ENCODE measurements around the gene MN1.
"Not testable (repeated sequence)": the region's sequence is repeated elsewhere in the genome, so short reads cannot be mapped to it uniquely, and the experiment has no call there.

Gene MN1

GRCh38 chr22:27756212-27756660, 45.3 kb downstream of the MN1 start:
- no peak for DNase-seq

GRCh38 chr22:27755521-27756211, 45.9 kb downstream of the MN1 start:
- no peak for DNase-seq

DNA sequence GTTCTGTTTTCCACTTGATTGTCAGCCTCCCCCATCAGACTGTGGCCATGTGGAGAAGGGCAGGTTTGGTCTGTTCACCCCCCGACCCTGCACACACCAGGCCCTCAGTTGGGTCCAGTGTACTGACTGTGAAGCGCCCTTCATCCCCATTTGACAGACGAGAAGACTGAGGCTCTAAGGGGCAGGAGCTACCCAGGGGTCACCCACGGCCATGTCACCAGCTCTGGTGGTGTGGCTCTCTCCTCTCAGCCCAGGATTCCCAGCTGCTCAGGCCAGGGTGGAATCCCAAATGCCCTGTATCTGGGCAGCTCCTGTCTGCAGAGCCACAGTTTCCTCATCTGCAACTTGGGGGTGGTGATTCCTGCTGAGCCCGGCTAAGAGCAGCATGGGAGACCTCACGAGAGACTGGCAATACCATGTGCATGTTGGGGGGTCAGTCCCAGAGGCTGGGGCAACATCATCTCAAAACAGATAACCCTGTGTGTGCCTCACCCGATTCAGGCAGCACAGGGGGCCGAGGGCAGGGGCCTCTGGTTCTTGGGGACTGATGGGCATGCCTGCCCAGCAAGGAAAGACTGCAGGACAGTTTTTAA, 46.6 kb downstream of the MN1 start:
- no peak for DNase-seq

DNA sequence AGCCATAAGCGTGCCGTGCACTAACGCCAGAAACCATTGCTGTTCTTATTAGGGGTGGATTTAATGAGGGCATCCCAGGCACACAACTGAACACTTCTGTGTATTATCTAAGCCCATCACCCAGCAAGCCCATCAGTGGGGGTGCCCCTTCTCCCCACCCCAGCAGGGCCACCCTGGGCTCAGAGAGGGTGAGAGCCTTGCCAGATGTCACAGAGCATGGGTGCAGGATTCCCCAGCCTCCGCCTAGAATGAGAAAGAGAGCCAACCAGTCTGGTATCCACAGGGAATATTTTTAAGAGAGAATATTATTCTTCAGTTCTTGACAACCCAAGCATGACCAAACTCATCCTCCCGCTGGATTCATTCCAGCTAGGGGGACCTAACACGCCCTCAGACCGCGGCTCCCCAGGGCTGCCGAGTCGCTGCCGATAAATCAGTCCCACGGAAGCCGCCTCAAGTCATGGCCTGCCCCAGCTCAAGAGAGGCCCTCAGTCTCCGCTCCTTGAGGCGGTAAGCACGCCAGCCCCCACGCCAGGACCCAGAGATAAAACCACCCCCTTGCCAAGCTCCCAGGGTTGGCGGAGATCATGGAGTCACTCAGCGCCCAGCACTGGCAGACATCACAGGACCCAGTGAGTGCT, 47.2 kb downstream of the MN1 start:
- no peak for DNase-seq

GRCh38 chr22:27752771-27753170, 48.8 kb downstream of the MN1 start:
- DNase-seq, result no peak

DNA sequence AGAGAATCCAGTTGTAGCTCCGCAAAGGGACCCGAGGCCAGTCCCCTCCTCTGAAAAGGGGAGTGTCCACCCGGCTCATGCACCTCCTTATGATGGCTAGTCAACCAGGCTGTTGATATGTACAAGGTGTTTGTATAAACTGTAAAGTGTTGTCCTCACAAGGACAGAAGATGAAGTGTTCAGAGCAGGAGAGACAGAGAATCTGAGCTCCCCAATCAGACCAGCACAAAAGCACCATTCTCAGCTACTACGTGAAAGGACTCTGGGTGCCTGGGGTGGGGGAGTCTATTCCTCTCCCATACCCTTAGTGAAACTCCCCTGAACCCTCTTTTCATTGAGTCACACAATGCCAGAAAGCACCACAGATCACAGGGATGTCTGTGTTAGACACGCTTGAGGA, 49.4 kb downstream of the MN1 start:
- no peak for DNase-seq

GRCh38 chr22:27751277-27752070, 50.1 kb downstream of the MN1 start:
- DNase-seq, result no peak

GRCh38 chr22:27750584-27751265, 50.8 kb downstream of the MN1 start:
- DNase-seq, result no peak

- no peak for DNase-seq
These were observed 51.8 kb downstream of the MN1 start for GRCh38 chr22:27749597-27750225.

DNA sequence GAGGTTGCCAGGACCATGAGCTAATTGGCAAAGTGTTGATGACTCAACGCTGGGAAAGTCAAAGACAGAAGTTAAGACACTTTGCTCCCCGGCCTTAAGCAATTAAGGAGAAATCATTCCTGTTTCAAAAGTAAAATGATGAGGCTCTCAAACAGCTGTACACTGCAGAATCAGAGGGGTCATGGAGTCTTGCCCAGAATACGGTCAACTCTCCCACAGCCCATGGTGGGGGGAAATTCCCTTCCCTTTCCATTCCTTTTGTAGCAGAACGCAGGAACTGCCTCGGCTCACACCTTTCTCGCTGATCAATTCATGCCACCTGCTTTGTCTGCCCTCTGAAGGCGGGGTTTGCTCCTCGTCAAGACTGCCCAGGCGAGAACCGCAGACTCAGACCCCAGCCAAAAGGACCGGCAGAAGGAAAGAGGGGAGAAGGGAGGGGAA, 52.8 kb downstream of the MN1 start:
- no peak for DNase-seq

DNA sequence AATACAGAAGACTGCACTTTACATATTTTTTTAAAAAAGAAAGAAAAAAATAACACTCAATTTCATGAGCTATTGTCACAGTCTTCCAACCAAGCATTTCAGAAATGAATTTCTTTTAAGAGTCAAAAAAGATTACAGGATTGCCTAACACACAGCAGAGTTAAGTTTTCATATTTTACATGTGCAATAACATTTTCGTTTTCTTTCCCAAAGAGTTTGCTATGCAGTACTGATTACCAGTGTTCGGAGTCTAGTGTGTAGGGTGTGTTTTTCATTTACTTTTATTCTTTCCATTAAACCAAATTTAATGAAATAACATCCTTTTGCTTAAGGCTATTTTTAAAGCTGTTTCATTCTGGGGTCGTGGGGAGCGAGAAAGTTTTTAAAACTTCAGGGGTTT, 53.2 kb downstream of the MN1 start:
- DNase-seq, result no peak

DNA sequence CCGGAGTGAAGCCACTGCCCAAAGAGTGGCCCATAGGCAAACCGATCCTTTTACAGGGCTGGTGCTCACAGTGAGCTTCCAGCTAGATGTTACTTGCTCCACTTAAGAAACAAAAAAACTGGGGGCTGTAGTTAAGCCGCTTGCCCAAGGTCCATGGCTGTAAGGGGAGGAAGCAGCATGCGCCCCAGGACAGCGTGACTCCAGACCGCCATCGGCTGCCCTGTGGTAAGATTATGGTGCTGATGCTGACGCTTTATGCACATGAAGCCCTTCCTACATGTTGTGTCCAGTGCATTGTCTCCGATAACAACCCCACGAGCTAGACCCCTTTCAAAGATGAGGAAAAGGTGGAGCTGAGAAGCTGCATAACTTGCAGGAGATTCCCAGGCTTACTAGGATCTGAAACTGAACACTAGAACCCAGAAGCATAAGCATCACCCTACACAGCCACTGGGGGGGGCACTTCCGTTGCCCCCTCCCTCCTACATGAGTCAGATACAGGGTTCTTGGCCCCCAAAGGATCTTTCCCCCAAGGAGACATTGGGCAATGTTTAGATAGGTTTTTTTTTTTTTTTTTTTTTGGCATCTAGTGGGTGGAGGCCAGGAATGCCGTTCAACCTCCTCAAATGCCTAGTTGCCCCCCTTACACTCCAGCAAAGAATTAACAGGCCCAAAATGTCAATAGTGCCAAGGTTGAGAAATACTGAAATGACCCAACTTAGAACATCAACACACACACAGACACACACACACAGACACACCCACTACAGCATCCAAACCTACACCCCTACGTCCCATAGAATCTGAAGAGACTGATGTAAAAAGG, 53.9 kb downstream of the MN1 start:
- DNase-seq, result no peak

- no peak for DNase-seq
These were observed 54.6 kb downstream of the MN1 start for GRCh38 chr22:27746918-27747317.

GRCh38 chr22:27745809-27746208, 55.7 kb downstream of the MN1 start:
- no peak for DNase-seq

DNA sequence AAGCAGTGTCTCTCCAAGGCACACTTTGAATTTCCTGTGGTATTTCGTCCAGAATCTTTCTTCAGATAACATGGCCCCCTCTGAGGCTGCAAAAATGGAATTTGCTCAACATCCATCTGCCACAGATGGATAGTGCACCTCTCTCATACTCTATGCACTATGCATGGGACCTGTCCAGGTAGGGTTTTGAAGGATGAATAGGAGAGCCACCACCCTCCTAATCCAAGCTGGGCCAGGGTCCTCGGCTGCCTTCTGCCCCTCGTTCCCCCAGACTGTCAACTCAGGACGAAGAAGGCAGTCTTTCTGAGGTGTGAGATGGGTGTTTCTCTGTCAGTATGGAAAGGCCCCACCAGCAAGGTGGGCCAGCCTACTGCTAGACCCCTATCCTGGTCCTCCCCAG, 56.4 kb downstream of the MN1 start:
- DNase-seq, result no peak

DNA sequence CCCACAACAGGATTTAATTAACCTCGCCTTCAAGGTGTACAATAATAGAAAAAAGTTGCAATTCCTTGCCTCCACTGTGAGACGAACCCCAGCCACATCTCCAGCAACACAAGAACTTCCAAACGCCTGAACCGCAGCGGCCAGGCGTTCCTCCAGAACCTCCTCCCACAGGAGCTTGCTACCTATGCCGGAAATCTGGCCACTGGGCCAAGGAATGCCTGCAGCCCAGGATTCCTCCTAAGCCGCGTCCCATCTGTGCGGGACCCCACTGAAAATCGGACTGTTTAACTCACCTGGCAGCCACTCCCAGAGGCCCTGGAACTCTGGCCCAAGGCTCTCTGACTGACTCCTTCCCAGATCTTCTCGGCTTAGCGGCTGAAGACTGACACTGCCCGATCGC, 57.5 kb downstream of the MN1 start:
- not testable (repeated sequence) for DNase-seq

DNA sequence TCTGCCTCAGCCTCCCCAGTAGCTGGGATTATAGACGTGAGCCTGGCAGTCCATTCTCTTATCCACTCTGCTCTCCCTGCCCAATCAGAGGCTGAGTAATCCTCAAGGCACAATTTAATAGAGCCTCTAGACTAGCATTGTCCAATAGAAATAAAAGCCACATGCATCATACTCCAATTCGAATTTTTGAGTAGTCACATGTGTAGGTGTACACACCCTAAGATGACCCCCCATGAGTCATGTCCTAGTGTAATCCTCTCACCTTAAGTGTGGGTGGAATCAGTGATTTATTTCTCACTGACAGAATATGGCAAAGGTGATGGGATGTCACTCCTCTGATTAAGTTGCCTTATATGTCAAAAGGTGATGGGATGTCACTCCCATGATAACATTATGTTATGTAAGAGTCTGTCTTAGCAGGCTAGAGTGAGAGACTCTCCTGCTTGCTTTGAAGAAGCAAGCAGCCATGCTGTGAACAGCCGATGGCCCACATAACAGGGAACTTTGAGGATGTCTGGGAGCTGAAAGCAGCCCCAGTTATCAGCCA, 61.3 kb downstream of the MN1 start:
- no peak for DNase-seq

GRCh38 chr22:27737521-27737920, 64.0 kb downstream of the MN1 start:
- DNase-seq, result no peak

- DNase-seq, result no peak
These were observed 67.5 kb downstream of the MN1 start for GRCh38 chr22:27734066-27734465.

DNA sequence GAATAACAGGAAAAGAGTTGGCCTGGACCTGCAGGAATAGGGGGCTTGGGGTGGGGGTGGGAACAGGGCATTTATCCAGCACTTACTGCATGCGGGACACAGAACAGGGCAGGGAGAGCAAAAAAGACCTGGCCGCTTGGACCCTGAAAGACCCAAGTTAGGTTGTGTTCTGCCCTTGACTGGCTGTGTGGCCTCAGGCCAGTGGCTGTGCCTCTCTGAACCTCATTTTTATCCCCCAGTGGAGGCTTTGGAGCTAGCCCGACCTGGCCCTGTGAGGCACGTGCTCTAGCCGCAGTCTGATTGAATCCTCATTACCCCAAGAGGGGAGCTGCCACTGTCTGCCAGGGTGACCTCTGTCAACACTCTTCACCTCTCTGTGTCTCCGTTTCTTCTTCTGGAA, 68.7 kb downstream of the MN1 start:
- no peak for DNase-seq

- DNase-seq, result no peak
These were observed 69.2 kb downstream of the MN1 start for GRCh38 chr22:27732391-27732790.

All from stimulated activated CD4-positive, alpha-beta T cell treated with anti-CD3 and anti-CD28 coated beads, Interleukin-4, amount 100 ng/mL, for 24 hours (primary cell).